IgD-negative memory B cell (primary cell): Measurements from ENCODE around the gene RSPH9. TPM values are rescaled to one million over a fixed set of nuclear protein-coding genes. Genes with fewer than 3 reads are reported as not detected.
A peak's percentile ranks its signal among the peaks of the same experiment; 100 is the strongest.
"Not testable (repeated sequence)": the region's sequence is repeated elsewhere in the genome, so short reads cannot be mapped to it uniquely, and the experiment has no call there.

Experiments
- H3K27ac Mint-ChIP-seq, 3 donors: one replicate each; pipeline ENCODE4 v1.8.0; 2020 to 2022; ENCODE audit warnings: mild to moderate bottlenecking in 3 of 3, mixed read lengths in 3 of 3, moderate library complexity in 1 of 3
- H3K27me3 Mint-ChIP-seq: one replicate; pipeline ENCODE4 v1.8.0; 2021; ENCODE audit warnings: mixed read lengths
- H3K36me3 Mint-ChIP-seq: one replicate; pipeline ENCODE4 v1.8.0; 2020; ENCODE audit warnings: mild to moderate bottlenecking, mixed read lengths
- H3K4me1 Mint-ChIP-seq, 3 donors: one replicate each; pipeline ENCODE4 v1.8.0; 2020 to 2022; ENCODE audit warnings: mixed read lengths in 3 of 3, mild to moderate bottlenecking in 1 of 3
- H3K4me3 Mint-ChIP-seq, 4 donors: one replicate each; pipeline ENCODE4 v1.8.0; 2020 to 2022; ENCODE audit warnings: mild to moderate bottlenecking in 4 of 4, mixed read lengths in 4 of 4, moderate library complexity in 3 of 4
- H3K9me3 Mint-ChIP-seq, 3 donors: one replicate each; pipeline ENCODE4 v1.8.0; 2020 to 2021; ENCODE audit warnings: mixed read lengths in 3 of 3, mild to moderate bottlenecking in 1 of 3
- polyA plus RNA-seq: library from polyadenylated mRNA; unstranded; fragments of 300-500 nt; fragmentation: Illumina TruSeq; gene quantifications from one replicate; pipeline ENCODE4 v1.2.3, GENCODE V29; 2021

RSPH9 gene
- polyA plus RNA-seq, 1 donor from 2014 or later = 1.2 TPM

- no peaks in the 10 kb centered on the region for H3K9me3 Mint-ChIP-seq
- peaks cover 1% of the 10 kb centered on the region for H3K36me3 Mint-ChIP-seq
- H3K27me3 Mint-ChIP-seq = no peaks in the 10 kb centered on the region
- peak overlapping the region in 2 of 3 donors; percentile 7 to 69 for H3K27ac Mint-ChIP-seq
- peaks cover 17 to 27% (median 18%) of the 10 kb centered on the region in 3 donors for H3K4me1 Mint-ChIP-seq
- peak overlapping the region in 1 of 4 donors; percentile 13 for H3K4me3 Mint-ChIP-seq
These were observed 4.6 kb upstream of the RSPH9 start for GRCh38 chr6:43639984-43640800.

GRCh38 chr6:43645613-43645964 lies 753 bp downstream of the RSPH9 start:
- Mint-ChIP-seq H3K4me3 (peak overlapping the region; percentile 54 to 94 (median 88)), H3K9me3 (no peaks in the 10 kb centered on the region), H3K4me1 (peaks cover 6 to 14% (median 9%) of the 10 kb centered on the region in 3 donors), H3K27ac (peak overlapping the region in 2 of 3 donors; percentile 42 to 73), H3K36me3 (no peaks in the 10 kb centered on the region), H3K27me3 (no peaks in the 10 kb centered on the region)

- no peak overlapping the region for H3K27ac Mint-ChIP-seq
- H3K4me1 Mint-ChIP-seq = peaks cover 4 to 11% (median 9%) of the 10 kb centered on the region in 3 donors
- peak overlapping the region in 1 of 4 donors; percentile 42 for H3K4me3 Mint-ChIP-seq
- no peaks in the 10 kb centered on the region for H3K9me3 Mint-ChIP-seq
- no peaks in the 10 kb centered on the region for H3K27me3 Mint-ChIP-seq
- H3K36me3 Mint-ChIP-seq = no peaks in the 10 kb centered on the region
These were observed 2.8 kb downstream of the RSPH9 start for GRCh38 chr6:43647613-43648012.

GRCh38 chr6:43648248-43648647 lies 3.4 kb downstream of the RSPH9 start:
- Mint-ChIP-seq H3K9me3 (no peaks in the 10 kb centered on the region), H3K27ac (no peak overlapping the region)

GRCh38 chr6:43652822-43653221 lies 8.0 kb downstream of the RSPH9 start:
- H3K4me1 Mint-ChIP-seq, H3K9me3 Mint-ChIP-seq, H3K27ac Mint-ChIP-seq, H3K27me3 Mint-ChIP-seq, H3K4me3 Mint-ChIP-seq, H3K36me3 Mint-ChIP-seq: not testable (repeated sequence)

More at GRCh38 chr6:43648248-43648647, 3.4 kb downstream of the RSPH9 start:
- no peaks in the 10 kb centered on the region for H3K27me3 Mint-ChIP-seq
- peaks cover 4 to 9% (median 6%) of the 10 kb centered on the region in 3 donors for H3K4me1 Mint-ChIP-seq
- no peak overlapping the region for H3K4me3 Mint-ChIP-seq
- no peaks in the 10 kb centered on the region for H3K36me3 Mint-ChIP-seq

GRCh38 chr6:43657221-43657802 lies 12.5 kb downstream of the RSPH9 start:
- no peak overlapping the region for H3K4me3 Mint-ChIP-seq
- peaks cover 0 to 5% (median 4%) of the 10 kb centered on the region in 3 donors for H3K9me3 Mint-ChIP-seq
- H3K27ac Mint-ChIP-seq = no peak overlapping the region

GRCh38 chr6:43658161-43658560 lies 13.3 kb downstream of the RSPH9 start:
- no peaks in the 10 kb centered on the region for H3K36me3 Mint-ChIP-seq
- H3K9me3 Mint-ChIP-seq = peaks cover 0 to 5% (median 4%) of the 10 kb centered on the region in 3 donors
- no peak overlapping the region for H3K27ac Mint-ChIP-seq
- H3K4me1 Mint-ChIP-seq = peaks cover 0 to 3% (median 0%) of the 10 kb centered on the region in 3 donors
- no peak overlapping the region for H3K4me3 Mint-ChIP-seq
- no peaks in the 10 kb centered on the region for H3K27me3 Mint-ChIP-seq

More at GRCh38 chr6:43657221-43657802, 12.5 kb downstream of the RSPH9 start:
- H3K36me3 Mint-ChIP-seq = no peaks in the 10 kb centered on the region
- peaks cover 0 to 3% (median 0%) of the 10 kb centered on the region in 3 donors for H3K4me1 Mint-ChIP-seq
- no peaks in the 10 kb centered on the region for H3K27me3 Mint-ChIP-seq

GRCh38 chr6:43662948-43663347 lies 18.1 kb downstream of the RSPH9 start:
- not testable (repeated sequence) for H3K27me3 Mint-ChIP-seq, H3K27ac Mint-ChIP-seq

GRCh38 chr6:43665376-43665775 lies 20.5 kb downstream of the RSPH9 start:
- Mint-ChIP-seq H3K27me3 (no peaks in the 10 kb centered on the region), H3K9me3 (peaks cover 0 to 5% (median 4%) of the 10 kb centered on the region in 3 donors), H3K27ac (no peak overlapping the region), H3K36me3 (no peaks in the 10 kb centered on the region), H3K4me3 (peak overlapping the region in 1 of 4 donors; percentile 27), H3K4me1 (peaks cover 11 to 13% (median 12%) of the 10 kb centered on the region in 3 donors)

More at GRCh38 chr6:43662948-43663347, 18.1 kb downstream of the RSPH9 start:
- H3K9me3 Mint-ChIP-seq, H3K36me3 Mint-ChIP-seq, H3K4me3 Mint-ChIP-seq, H3K4me1 Mint-ChIP-seq: not testable (repeated sequence)

- Mint-ChIP-seq H3K27ac (no peak overlapping the region), H3K4me1 (peaks cover 11 to 13% (median 12%) of the 10 kb centered on the region in 3 donors), H3K9me3 (no peaks in the 10 kb centered on the region), H3K36me3 (no peaks in the 10 kb centered on the region), H3K4me3 (peak overlapping the region in 1 of 4 donors; percentile 41), H3K27me3 (no peaks in the 10 kb centered on the region)
These were observed 21.5 kb downstream of the RSPH9 start for GRCh38 chr6:43666196-43666920.

- Mint-ChIP-seq H3K4me3 (peak overlapping the region in 2 of 4 donors; percentile 12 to 52), H3K9me3 (no peaks in the 10 kb centered on the region), H3K27ac (peak overlapping the region in 1 of 3 donors; percentile 72), H3K4me1 (peaks cover 9 to 13% (median 11%) of the 10 kb centered on the region in 3 donors), H3K36me3 (peaks cover 1% of the 10 kb centered on the region), H3K27me3 (no peaks in the 10 kb centered on the region)
These were observed 22.7 kb downstream of the RSPH9 start for GRCh38 chr6:43667245-43668150.

GRCh38 chr6:43668151-43669028 lies 23.6 kb downstream of the RSPH9 start:
- Mint-ChIP-seq H3K27me3 (no peaks in the 10 kb centered on the region), H3K27ac (no peak overlapping the region), H3K36me3 (peaks cover 3% of the 10 kb centered on the region), H3K4me1 (peaks cover 9 to 13% (median 11%) of the 10 kb centered on the region in 3 donors), H3K4me3 (peak overlapping the region in 2 of 4 donors; percentile 65 to 77), H3K9me3 (no peaks in the 10 kb centered on the region)

- Mint-ChIP-seq H3K27me3 (no peaks in the 10 kb centered on the region), H3K4me3 (no peak overlapping the region), H3K36me3 (peaks cover 3% of the 10 kb centered on the region), H3K27ac (no peak overlapping the region), H3K9me3 (no peaks in the 10 kb centered on the region), H3K4me1 (peaks cover 9 to 13% (median 11%) of the 10 kb centered on the region in 3 donors)
These were observed 24.4 kb downstream of the RSPH9 start for GRCh38 chr6:43669050-43669921.
